ENCODE data around the gene MORN1.

DNA sequence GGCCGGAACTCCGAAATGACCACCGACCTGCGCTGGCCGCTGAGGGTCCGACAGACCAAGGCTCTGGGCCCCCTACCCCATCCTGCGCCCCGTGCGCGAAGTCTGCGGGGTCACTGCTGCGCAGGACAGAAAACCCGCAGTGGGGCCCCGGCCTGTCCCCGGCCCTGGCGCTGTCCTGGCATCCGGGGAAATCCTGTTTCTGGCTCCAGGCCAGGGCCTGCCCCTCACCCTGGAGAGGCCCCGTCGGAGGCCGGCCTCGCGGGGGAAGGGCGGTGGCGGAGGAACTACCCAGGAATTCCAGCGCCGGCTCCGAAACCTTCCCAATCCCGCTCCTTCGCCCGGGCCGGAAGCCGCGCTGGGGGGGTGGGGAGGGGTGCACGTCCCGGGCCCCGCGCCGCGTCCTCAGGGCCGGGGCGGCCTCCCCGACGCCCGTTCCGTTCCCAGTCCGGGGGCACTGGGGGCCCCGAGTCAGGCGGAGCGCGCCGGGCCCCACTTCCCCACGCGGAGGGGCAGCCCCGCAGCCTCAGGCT, 77.0 kb downstream of the MORN1 start:
- TF ChIP-seq, protein P1, sequence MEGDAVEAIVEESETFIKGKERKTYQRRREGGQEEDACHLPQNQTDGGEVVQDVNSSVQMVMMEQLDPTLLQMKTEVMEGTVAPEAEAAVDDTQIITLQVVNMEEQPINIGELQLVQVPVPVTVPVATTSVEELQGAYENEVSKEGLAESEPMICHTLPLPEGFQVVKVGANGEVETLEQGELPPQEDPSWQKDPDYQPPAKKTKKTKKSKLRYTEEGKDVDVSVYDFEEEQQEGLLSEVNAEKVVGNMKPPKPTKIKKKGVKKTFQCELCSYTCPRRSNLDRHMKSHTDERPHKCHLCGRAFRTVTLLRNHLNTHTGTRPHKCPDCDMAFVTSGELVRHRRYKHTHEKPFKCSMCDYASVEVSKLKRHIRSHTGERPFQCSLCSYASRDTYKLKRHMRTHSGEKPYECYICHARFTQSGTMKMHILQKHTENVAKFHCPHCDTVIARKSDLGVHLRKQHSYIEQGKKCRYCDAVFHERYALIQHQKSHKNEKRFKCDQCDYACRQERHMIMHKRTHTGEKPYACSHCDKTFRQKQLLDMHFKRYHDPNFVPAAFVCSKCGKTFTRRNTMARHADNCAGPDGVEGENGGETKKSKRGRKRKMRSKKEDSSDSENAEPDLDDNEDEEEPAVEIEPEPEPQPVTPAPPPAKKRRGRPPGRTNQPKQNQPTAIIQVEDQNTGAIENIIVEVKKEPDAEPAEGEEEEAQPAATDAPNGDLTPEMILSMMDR (IDR thresholded peaks at IDR 0.05) = no peak
- TF ChIP-seq POLR2A (IDR thresholded peaks at IDR 0.05) = no peak
